Inflammatory macrophage treated with lipopolysaccharide for 4 hours (primary cell): ENCODE results near the gene ADGRB2.
"Not testable (repeated sequence)": the region's sequence is repeated elsewhere in the genome, so short reads cannot be mapped to it uniquely, and the experiment has no call there.

Experiments
- DNase-seq: peaks from one replicate; pipeline ENCODE4 v3.0.0-alpha.2; 2020

The ADGRB2 gene

DNA sequence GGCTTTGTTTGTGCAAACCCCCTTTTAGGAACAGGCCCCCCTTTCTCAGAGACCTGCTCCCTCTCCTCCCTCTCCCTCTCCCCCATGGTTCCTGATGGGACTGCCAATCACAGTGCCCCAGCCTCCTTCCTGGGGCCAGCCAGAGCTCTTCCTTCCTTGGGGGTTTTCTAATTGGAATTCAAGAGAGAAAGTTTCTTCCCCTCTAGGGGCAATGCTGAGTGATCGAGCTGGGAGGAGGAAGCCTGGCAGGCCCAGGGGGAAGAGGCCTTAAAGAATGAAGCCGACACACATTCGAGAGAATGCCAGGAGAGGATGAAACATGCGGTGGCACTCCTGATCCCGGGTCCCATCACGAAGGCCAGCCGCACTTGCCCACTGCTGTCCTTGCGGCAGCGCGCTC, 39.0 kb downstream of the ADGRB2 start:
- DNase-seq, result no peak

DNA sequence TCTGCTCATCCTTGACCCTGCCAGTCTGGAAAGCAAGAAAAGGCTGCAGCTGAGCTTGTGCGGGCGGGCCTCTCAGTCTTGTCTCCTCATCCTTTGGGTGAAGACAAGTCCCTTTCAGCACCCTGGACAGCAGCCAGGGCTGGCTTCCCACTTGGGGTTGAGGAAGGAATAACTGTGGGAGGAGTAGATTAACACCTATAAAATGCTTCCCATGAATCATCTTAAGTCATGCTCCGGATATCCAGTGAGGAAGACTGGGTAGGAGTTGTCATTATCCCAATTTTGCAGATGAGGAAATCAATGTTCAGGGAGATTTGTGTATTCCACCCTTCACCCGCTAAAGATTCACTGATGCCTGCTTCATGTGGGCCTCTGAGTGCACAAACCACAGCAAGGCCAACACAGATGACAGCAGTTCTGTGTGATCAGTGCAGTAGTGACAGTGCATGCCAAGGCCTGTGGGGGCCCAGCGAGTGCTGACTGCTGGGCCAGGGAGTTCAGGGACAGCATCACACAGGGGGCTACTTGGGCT, 40.2 kb downstream of the ADGRB2 start:
- peak; percentile 50 for DNase-seq

DNA sequence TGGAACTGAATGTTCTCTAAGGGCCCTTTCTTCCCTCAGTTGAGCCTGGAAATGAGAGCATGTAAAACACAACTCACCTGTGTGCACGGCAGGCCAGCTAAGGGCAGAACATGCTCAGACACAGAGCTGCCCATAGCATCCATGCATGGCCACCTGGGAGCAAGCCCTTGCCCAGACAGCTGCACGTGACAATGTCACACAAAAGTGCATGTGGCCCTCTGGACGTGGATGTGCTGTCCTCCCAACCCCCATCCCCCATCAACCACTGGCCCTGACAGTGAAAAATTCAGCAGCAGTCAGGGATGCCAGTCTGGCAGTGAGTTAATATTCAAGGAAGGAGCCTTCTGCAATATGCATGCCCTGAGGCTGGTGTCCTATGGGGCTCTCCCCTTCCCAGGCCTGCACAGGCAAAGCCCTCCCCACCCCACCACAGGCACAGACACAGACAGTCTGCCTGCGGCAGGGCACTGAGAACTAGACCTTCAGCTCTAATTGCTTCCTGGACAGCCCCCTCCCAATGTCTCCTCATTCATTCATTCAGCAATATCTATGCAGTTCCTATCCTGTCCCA, 45.7 kb downstream of the ADGRB2 start:
- no peak for DNase-seq

DNA sequence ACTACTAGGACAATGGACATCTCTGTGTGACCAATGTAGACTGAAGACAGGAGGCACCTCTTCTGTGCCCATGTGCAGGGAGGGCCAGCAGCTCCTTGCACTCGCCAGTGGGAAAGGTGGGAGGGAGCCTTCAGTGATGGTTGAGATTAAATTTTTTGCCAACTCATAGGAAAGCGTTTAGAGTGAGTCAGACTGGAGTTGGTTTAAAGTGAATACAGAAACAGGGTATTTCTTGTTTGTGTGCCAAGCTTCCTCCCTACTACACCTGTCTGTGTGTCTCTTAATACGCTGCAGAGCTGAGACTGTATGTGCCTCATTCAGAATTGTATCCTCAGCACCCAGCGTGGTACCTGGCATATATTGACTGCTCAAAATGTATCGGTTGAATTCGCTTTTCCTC, 46.8 kb downstream of the ADGRB2 start:
- no peak for DNase-seq

DNA sequence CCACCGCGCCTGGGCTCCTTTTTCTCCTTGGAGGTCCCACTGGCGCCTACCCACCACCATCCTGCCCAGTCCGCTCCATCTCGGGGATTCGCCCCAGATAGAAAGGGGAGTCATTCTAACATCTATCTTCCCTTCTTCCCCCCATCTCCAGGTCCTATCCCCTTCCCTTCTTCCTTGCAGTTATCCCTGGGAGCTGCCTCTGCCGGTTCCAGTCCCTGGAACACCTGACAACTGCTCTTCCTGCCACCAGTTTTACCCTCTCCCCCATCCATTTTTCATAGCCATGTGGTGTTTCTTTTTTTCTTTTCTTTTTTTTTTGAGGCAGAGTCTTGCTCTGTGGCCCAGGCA, 48.3 kb downstream of the ADGRB2 start:
- DNase-seq, result no peak

DNA sequence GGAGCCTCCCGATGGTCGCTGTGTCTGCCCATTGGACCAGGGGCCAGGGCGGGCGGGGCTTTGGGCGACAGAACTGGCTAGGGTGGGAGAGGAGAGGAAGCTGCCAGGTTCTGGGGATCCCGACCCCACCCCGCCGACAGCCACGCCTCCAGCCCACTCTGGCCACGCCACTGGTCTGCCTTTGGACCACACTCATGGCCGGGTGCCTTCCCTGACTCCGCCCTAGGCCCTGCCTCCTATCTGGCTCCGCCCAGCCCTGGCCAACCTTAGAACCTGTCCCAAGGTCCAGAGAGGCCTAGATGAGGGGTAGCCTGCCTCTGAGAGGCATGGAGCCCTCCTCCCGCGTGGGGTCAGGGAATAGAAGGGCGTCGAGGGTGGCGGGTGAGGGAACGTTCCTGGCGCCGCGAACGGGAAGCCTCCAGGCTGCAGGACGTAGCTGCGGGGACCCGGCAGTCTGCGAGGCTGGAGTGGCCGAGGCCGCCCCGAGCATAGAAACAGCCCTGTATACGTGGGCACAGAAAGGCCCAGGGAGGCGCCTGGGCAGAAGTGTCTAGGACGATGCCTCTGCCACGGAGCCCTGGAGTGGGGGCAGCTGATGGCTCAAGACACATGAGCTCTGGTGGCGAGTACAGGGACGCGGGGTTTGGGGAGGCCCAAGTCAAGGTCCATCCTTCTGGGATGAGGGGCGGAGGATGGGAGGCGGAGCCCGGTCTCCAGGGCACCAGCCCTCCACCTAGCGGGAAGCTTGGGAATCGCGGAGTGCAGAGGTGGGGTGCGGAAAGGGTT, 48.9 kb downstream of the ADGRB2 start:
- DNase-seq, result peak; percentile 34

DNA sequence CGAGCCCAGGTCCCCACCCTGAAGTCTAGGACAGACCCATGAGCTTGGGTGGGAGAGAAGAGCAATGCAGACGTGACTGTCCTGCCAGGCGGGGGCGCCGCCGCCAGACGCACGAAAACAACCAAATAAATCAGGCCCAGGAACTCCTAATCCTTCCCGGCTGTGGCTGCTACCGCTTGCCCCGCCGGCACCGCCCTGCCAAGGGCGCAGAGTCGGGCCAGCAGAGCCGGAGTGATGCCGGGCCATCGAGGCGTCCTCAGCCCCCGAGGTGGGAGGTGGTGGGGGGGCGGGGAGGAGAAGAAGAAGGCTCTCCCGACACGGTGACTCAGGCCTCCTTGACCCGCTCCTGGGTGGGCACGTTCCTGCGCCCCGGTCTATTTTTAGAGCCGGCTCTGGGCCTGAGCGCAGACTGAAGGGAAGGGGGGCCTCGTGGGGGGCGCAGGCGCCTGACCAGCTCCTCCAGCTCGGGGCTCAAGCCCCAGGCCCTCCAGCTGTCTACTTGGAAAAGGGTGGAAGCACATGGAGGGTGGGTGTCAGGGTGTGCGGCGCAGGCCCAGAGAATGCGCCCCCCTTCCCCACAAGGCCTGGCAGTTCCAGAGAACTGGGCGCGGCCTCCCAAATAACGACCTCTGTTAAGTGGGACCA, 49.6 kb downstream of the ADGRB2 start:
- DNase-seq, result peak; percentile 12

DNA sequence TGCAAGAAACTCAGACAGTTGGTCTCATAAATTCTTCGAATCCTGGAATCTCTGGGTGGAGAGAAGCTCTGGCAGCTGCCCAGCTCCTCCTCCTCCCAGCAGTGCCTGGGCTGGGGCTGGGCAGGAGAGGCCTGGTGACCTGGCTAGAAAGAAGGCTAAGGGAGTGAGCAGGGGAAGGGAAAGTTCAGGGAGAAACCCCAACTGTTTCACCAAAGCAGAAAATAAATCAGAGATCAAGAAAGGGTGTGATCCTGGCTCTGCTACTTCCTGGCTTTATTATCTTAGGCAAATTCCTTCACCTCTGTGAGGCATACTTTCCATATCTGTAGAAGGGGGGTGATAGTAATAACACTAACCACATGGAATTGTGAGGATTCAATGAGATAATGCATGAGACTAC, 51.5 kb downstream of the ADGRB2 start:
- DNase-seq, result peak; percentile 24

DNA sequence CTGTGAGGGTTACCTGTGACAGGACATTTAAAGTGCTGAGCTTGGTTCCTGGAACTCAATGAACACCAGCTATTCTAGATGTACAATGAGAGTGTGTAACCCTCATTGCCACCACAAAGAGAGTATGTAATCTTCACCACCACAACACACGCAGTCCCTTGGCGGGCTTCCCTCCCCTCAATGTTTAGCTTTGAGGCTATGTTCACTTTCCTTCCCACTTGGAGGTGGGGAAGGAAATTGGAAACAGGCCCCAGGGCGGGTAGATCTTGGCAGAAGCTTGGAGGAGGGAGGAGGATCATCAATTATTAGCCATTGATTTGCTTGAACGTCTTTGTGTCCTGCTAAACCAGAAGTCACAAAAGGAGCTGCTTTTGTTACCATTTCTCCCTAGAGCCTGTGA, 52.1 kb downstream of the ADGRB2 start:
- DNase-seq, result no peak

DNA sequence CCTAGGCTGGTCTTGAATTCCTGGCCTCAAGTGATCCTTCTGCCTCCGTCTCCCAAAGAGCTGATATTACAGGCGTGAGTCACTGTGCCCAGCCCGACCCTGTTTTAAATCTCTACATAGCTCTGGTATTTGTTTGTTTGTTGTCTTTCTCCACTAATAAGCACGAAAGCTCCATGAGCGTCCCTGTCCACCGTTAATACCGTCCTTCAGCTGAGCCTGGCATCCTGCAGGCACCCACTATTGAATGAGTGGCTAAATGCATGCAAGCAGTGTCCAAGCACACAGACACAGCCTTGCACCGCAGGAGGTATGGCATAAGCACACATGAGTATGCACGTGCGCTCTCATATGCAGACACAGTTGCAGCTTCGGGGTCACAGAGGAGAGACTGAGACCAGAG, 55.8 kb downstream of the ADGRB2 start:
- no peak for DNase-seq

DNA sequence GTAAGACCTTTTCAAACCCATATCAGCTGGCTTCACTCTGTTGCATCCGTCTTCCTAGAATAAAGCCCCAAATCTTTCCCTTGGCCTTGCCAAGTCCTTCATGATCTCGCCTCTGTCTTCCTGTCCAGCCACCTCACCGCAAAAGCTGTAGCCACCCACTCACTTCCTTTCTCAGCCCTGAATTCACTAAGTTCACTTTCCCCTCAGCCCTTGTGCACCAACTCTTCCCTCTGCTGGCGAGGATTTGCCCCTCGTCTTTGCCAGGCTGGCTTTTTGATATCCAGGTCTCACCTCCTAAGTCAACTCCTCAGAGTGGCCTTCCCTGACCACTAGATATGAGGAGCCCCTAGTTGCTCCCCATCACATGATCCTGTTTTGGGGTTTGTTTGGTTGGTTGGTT, 56.4 kb downstream of the ADGRB2 start:
- peak; percentile 90 for DNase-seq

DNA sequence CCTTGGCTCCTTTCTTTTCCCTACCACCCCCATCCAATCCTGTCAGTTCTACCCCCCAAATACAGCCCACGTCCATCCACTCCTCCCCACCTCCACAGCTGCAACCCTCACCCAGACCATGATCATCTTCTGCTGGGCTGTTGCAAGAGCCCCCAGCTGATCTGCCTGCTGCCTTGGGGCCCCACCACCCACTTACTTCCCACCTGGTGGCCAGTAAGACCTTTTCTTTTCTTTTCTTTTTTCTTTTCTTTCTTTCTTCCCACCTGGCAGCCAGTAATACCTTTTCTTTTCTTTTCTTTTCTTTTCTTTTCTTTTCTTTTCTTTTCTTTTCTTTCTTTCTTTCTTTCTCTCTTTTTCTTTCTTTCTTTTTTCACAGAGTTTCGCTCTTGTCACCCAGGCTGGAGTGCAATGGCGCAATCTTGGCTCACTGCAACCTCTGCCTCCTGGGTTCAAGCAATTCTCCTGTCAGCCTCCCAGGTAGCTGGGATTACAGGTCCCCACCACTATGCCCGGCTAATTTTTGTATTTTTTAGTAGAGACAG, 57.0 kb downstream of the ADGRB2 start:
- DNase-seq, result not testable (repeated sequence)

DNA sequence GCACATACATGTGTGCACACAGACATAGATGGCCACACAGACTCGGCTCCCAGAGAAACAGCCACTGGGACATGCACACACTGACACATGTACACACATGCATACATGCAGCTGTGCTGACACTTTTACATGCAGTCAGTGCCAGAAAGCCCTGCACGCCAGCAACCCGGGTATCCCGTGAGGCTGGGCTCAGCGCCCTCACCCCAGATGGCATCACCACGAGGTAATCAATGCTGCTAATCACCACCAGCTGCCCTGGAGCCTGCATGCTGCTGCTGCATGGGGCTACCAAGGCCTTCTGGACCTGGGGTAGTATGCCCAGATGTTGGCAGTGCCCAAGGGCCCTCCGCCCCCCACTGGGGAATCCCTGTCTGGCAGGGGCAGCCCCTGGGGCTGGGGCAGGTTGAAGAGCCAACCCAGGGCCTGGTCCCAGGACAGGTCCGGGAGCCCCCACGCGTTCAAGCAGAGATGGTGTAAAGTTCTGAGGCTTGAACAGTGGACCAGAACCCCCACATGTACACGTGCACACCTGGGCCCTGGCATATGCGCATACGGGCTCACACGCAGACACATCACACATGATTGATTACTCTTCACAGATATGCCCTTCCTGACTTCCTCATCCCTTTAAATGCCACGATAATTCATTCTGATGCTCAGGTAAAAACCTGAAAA, 57.6 kb downstream of the ADGRB2 start:
- no peak for DNase-seq

DNA sequence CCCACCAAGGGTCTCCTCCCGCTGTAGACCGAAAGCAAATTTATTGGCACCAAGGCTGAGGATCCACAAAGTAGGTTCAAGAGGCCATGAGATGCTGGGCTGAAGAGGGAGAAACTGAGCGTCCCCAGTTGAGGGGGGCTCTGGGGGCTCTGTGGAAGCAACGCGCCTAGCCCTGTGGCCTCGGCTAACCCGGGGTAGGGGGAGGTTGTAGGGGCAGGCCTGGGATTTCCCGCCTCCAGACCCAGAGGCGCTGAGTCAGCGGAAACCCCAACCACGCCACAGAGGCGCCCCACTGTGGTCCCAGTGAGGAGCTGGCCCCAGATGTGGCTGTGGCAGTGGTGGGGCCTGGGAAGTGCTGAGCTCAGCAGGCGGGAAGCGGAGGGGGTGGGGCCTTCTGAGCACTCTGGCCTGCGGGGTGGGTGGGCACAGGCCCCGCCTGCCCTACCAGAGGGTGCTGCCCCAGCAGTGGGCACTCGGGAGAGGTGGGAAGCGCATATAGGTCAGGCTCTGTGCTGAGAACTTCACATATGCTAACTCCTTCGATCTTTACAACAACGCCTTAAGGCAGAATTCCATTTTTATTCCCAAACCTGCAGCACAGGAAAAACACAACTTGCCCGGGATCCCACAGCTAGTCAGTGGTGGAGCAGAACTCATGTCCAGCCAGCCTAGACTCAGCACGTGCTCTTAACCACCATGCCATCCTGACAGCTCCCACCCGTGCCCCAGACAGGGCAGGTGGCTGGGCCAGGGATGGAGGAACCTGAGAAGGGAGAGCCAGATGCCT, 58.9 kb downstream of the ADGRB2 start:
- DNase-seq, result peak; percentile 23

DNA sequence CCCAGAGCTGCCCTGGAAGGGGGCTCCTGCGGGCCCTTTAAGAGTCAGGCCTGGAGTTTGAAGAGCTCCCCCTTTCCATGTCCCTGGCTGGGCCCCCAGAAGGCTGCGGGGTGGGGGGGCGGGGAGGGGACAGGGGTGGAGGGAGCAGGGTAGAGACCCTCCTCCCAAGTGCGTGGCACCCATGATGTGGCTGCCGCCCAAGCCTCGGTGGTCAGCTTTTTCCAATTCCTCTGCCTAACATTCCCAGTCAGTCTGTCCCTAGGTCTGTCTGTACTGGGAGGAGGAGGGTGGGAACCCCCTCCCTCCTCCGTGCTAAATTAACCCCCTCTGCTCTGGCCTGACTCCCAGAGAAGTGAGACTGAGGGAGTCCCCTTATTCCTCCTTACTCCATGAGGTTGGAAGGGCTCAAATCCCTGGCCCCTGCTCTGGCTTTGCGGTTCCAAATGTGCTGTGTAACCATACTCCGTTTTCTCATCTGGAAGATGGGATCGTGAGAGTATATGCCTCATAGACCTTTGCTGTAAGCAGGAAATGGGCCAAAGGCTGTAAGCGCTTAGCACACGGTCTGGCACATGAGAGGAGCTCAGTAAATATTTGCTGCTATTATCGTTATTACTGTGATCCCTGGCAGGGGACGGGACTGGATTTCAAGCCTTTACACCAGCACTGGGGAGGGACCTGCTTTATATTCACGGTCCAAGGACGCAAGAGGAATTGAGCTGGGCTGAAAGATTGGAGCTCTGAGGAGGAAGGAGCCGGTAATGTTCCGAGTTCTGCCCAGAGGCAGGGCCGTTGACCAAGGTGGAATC, 59.7 kb downstream of the ADGRB2 start:
- DNase-seq, result no peak

DNA sequence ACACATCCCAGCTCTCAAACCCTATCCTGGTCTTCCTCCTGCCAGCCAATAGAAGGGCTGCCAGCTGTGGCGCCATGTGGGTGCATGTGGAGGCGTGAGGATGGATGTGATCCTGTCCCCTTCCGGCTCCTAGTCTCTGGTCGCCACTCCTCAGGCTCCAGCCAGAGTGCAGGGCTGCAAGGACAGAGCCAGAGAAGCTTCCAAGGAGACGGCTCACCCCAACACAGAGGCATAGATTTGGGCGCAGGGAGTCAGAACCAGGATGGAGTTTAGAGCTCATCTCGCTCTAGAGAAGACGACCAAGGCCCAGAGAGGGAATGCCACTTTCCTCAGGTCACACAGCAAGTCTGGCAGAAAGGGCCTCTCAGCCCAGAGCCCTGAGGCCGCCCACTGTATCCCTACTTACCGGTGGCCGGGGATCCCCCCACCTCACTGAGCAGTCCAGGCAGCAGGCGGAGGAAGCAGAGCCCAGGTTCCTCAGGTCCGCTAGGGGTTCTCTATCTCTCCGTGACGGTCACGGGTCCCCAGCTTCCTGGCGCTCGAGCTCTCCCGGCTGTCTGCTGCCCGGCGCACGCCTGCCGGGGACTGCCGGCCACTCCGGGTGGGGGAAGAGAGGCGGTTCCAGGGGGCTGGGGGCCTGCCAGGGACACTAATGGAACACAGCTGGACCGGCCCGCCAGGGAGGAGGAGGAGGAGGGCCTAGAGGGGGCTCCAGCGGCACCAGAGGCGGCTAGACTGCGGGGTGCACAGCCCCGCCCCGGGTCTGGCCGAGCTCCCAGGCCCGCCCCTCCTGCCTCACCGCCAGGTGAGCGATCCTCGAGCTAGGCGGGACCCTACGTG, 60.5 kb downstream of the ADGRB2 start, which contains the start of gene COL16A1:
COL16A1 (minus strand) TSS at position 587 of the 840 bp plus-strand sequence. CDS start 1,824 bp downstream, outside the sequence.
- no peak for DNase-seq

DNA sequence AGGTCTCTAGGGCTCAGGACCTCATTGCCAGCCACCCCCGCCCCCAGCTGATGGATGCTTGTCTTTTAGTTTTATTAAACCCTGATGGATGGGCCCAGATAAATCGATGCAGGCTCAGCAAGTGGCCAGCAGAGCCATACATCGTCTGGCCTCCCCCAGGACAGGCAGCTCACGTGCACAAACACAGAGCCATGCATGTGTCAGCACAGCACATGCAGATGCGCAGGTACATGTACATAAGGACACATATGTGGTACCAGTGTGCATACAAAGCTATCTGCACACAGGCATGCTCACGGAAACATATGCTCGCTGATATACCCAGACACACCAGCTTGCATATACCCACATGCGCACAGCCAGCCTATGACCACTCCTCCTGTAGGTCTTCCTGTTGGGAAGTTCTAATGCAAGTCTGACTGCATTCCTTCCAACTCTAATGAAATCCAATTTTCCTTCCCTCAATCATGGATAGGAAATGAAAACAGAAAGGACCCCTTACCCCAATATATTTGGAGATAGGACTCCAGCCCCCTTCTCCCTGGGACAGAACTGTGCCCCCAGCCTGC, 61.2 kb downstream of the ADGRB2 start:
- DNase-seq, result no peak

DNA sequence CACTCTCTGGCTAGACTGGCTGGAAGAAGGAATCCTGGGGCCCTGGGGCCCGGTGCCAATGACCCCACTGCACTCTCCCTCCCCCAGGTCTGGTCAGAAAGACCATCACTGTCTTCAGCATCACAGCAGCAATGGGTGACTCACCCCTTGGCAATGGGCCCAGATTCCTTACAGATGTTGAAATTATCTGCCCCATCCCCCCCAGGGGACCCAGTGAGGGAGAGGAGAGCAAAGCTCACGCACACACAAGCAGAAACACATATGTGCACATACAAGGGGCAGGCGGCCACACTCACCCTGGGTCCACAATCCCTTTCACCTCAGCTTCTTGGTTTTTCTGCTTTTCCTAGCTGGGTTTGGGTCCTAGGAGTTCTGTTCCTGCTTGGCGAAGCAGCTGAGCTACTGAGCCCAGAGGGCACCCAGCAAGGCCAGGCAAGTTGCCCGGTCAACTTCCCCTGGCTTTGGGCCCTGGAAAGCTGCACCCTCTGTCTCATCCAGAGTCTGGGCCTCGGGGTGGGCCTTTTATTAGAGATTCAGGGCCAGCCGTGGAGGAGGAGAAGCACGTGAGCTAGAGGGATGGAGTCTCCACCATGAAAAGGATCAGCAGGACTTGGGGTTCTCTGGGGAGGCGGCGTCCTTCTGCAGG, 62.9 kb downstream of the ADGRB2 start:
- peak; percentile 39 for DNase-seq

DNA sequence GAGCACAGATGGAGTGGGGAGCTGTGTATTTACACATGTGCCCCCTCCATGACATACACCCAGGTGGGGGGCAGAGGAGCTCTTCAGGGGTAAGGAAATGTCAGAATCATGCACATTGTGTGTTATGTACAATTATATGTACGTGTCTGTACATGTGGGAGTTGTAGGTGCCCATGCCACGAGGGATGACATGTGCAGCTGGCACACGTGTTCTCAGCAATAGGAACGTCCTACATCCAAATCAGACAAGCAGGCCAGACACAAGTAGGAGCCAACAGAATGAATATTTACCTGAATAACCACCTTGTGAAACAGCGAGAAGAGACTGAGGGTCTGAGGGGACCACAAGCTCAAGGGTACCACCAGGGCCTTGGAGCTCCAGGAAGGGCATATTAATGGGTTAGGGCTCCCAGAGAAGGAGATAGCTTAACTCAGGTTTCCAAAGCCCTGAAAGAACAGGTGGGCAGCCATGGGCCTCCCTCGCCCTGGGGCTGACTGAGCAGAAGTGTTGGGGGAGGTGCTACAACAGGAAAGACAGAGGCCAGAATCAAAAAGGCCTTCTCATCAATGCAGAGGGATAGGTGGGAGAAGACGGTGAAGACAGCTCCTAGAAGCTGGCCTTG, 63.6 kb downstream of the ADGRB2 start:
- DNase-seq, result no peak
